Suprapubic skin (tissue), 4 donors: Measurements from ENCODE around the gene PCDH7. TPM values are rescaled to one million over a fixed set of nuclear protein-coding genes. Genes with fewer than 3 reads are reported as not detected.
A peak's percentile ranks its signal among the peaks of the same experiment; 100 is the strongest.

Experiments
- DNase-seq, 2 donors: peaks; one replicate each; pipeline ENCODE4 v3.0.0-alpha.2; 2019; ENCODE audit warnings: low spot score in 2 of 2
- H3K27ac ChIP-seq: fragments of 200-600 bp; sonication (generic); one replicate; pipeline ENCODE4 v1.5.1; 2019
- H3K27me3 ChIP-seq: fragments of 200-600 bp; sonication (generic); one replicate; pipeline ENCODE4 v1.5.1; 2019
- H3K36me3 ChIP-seq: fragments of 200-600 bp; sonication (generic); one replicate; pipeline ENCODE4 v1.5.1; 2019
- H3K4me1 ChIP-seq: fragments of 200-600 bp; sonication (generic); one replicate; pipeline ENCODE4 v1.5.1; 2019
- H3K4me3 ChIP-seq: fragments of 200-600 bp; sonication (generic); one replicate; pipeline ENCODE4 v1.5.1; 2019; ENCODE audit warnings: mild to moderate bottlenecking
- H3K9me3 ChIP-seq: fragments of 200-600 bp; sonication (generic); one replicate; pipeline ENCODE4 v1.5.1; 2019
- CTCF ChIP-seq, 2 donors: fragments of 200-600 bp in 1 of 2; fragments of 450-650 bp in 1 of 2; sonication (generic) in 1 of 2; IDR thresholded peaks; one replicate each; pipeline ENCODE4 v1.5.1; 2016 to 2019; ENCODE audit warnings: antibody characterized with exemption in 2 of 2, mild to moderate bottlenecking in 1 of 2, moderate library complexity in 1 of 2
- EP300 ChIP-seq: sonication (generic); formaldehyde crosslinking; IDR thresholded peaks from one replicate; pipeline ENCODE4 v1.6.1; 2017; ENCODE audit warnings: antibody characterized with exemption
- POLR2A ChIP-seq, 2 donors: fragments of 450-650 bp; IDR thresholded peaks; one replicate each; pipeline ENCODE4 v1.6.1; 2017; ENCODE audit warnings: antibody characterized with exemption in 2 of 2, mild to moderate bottlenecking in 2 of 2, moderate library complexity in 2 of 2
- POLR2AphosphoS5 ChIP-seq, 3 donors: sonication (generic); formaldehyde crosslinking; IDR thresholded peaks; one replicate each; pipeline ENCODE4 v1.6.1; 2017; ENCODE audit warnings: antibody characterized with exemption in 3 of 3
- WGBS: methylation state at CpG from one replicate; pipeline ENCODE4 v1.1.5; 2018; 5-methylcytosine and 5-hydroxymethylcytosine counted together
- total RNA-seq, 4 donors: library from RNA; depleted of rRNA; stranded (reverse); fragments of >200 nt; gene quantifications; one replicate each; pipeline ENCODE4 v1.1.0, GENCODE V29; 2016

Gene PCDH7
- total RNA-seq, 4 donors from 2014 or later, result 38.1 to 70.0 (median 44.0) TPM

- TF ChIP-seq POLR2AphosphoS5 (IDR thresholded peaks at IDR 0.05), result no peak
- Histone ChIP-seq H3K27ac (peak overlapping the region; percentile 65), H3K27me3 (peaks cover 44% of the 10 kb centered on the region), H3K36me3 (no peaks in the 10 kb centered on the region), H3K4me3 (peak overlapping the region; percentile 74), H3K4me1 (peaks cover 61% of the 10 kb centered on the region), H3K9me3 (no peaks in the 10 kb centered on the region)
- DNase-seq, result peak in 1 of 2 donors; percentile 79
- WGBS, result 0% methylated on average over 33 of the region's 42 CpGs
Measured at GRCh38 chr4:30719454-30720020, 632 bp upstream of the PCDH7 start.

- TF ChIP-seq POLR2AphosphoS5 (IDR thresholded peaks at IDR 0.05) (no peak), POLR2A (IDR thresholded peaks at IDR 0.05) (no peak), EP300 (no peak), CTCF (IDR thresholded peaks at IDR 0.05) (no peak)
- H3K36me3 ChIP-seq, result no peaks in the 10 kb centered on the region
- DNase-seq, result peak in 1 of 2 donors; percentile 81
- peaks cover 44% of the 10 kb centered on the region for H3K27me3 ChIP-seq
- H3K4me3 ChIP-seq, result peak overlapping the region; percentile 74
- peaks cover 61% of the 10 kb centered on the region for H3K4me1 ChIP-seq
- 0% methylated on average over 18 of the region's 41 CpGs for WGBS
- no peaks in the 10 kb centered on the region for H3K9me3 ChIP-seq
- H3K27ac ChIP-seq, result peak overlapping the region; percentile 65
Measured at GRCh38 chr4:30720661-30721184, 554 bp downstream of the PCDH7 start.

- no peak overlapping the region for H3K27ac ChIP-seq
- no peaks in the 10 kb centered on the region for H3K9me3 ChIP-seq
- 4% methylated on average over 29 of the region's 95 CpGs for WGBS
- DNase-seq, result no peak
- TF ChIP-seq CTCF (IDR thresholded peaks at IDR 0.05) (peak; percentile 26 to 43), EP300 (no peak)
- no peaks in the 10 kb centered on the region for H3K36me3 ChIP-seq
- peaks cover 58% of the 10 kb centered on the region for H3K4me1 ChIP-seq
- peaks cover 44% of the 10 kb centered on the region for H3K27me3 ChIP-seq
- peak overlapping the region; percentile 74 for H3K4me3 ChIP-seq
Measured at GRCh38 chr4:30721185-30722091, 1.3 kb downstream of the PCDH7 start.

GRCh38 chr4:30722092-30722358 is 1.9 kb downstream of the PCDH7 start:
- Histone ChIP-seq H3K27me3 (peaks cover 44% of the 10 kb centered on the region), H3K4me3 (peak overlapping the region; percentile 74), H3K27ac (no peak overlapping the region), H3K9me3 (no peaks in the 10 kb centered on the region), H3K4me1 (peaks cover 54% of the 10 kb centered on the region), H3K36me3 (no peaks in the 10 kb centered on the region)
- 0% methylated on average over 35 of the region's 39 CpGs for WGBS
- no peak for TF ChIP-seq CTCF (IDR thresholded peaks at IDR 0.05)
- no peak for TF ChIP-seq POLR2AphosphoS5 (IDR thresholded peaks at IDR 0.05)
- no peak for TF ChIP-seq EP300
- no peak for TF ChIP-seq POLR2A (IDR thresholded peaks at IDR 0.05)
- DNase-seq, result no peak

- no peak for TF ChIP-seq POLR2A (IDR thresholded peaks at IDR 0.05)
- TF ChIP-seq EP300, result no peak
- no peak for TF ChIP-seq CTCF (IDR thresholded peaks at IDR 0.05)
- TF ChIP-seq POLR2AphosphoS5 (IDR thresholded peaks at IDR 0.05), result no peak
- H3K9me3 ChIP-seq, result no peaks in the 10 kb centered on the region
- 26% methylated on average over 4 of the region's 77 CpGs for WGBS
- DNase-seq, result no peak
- H3K27me3 ChIP-seq, result peaks cover 39% of the 10 kb centered on the region
- peak overlapping the region; percentile 74 for H3K4me3 ChIP-seq
- H3K4me1 ChIP-seq, result peaks cover 48% of the 10 kb centered on the region
- no peaks in the 10 kb centered on the region for H3K36me3 ChIP-seq
- no peak overlapping the region for H3K27ac ChIP-seq
Measured at GRCh38 chr4:30722359-30723200, 2.4 kb downstream of the PCDH7 start.
